Epidermal melanocyte (primary cell): ENCODE measurements around the gene KCP.
"Not testable (repeated sequence)": the region's sequence is repeated elsewhere in the genome, so short reads cannot be mapped to it uniquely, and the experiment has no call there.

Experiments
- DNase-seq: peaks from one replicate; pipeline ENCODE4 v3.0.0; 2011; ENCODE audit warnings: low spot score; ENCODE audit not compliant: insufficient read length

Gene KCP

GRCh38 chr7:128922496-128923410 lies 12.2 kb upstream of the KCP start:
- DNase-seq = no peak

DNA sequence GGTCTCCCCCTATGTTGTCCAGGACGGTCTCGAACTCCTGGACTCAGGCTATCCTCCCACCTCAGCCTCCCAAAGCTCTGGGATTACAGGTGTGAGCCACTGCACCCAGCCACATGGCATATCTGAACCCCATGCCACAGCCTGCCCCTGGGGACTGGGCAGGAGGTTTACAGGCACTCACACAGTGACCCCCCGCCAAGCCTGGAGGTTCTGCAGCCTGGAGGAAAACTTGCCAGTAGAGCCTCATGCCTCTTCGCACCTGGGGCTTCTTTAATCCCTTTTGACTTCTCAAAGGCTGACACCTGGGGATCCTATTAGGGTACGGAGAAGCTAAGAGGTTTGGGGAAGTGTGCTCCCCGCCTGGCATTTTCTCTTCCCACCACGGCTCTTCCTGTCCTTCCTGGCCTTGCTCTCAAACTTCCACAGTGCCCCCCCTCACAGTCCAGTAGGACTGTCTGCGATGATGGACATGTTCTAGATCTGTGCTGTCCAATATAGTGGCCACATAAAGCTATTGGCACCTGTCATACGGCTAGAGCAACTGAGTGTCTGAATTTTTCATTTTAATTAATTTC lies 11.4 kb upstream of the KCP start:
- DNase-seq = no peak

GRCh38 chr7:128920913-128921582 lies 10.5 kb upstream of the KCP start:
- no peak for DNase-seq

DNA sequence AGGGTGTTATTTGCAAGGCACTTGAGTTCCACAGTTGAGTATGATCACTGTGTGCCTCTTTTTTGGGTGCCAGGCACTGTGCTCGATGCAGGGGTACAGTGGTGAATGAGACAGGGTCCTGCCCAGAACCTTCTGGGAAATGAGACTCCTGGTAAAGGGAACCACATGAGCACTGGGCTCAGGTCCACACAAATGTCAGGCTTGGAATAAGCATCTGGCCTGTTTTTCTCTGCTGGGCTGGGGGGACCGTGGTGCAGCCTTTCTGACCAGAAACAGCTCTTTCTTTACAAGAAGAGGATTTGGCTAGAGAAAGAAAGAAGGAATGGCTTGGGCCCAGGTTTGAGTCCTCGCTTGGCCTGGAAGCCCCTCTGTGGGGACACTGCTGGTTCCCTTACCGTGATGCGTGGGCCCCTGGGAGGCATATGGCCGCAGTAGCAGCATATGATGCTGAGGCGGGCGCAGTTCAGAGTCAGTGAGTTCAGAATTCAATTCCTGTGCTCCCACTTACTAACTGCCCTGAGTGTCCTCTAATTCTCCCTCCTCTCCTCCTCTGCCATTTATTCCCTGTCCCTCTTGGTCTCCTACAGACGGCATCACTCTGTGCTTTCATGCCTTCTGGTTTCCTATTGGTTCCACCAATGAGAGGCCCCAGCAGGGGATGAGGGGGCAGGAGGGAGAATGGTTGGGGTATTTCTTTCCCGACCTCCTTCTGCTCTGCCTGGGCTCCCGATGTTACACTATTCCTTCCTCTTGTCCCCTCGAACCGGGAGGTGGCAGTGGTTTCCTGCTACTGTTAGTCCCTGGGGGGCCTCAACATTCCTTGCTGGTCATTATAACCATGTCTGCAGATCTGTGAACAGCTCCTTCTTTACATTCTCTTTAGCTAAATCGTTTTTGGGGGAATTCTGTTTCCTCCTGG lies 9.6 kb upstream of the KCP start:
- DNase-seq = no peak

DNA sequence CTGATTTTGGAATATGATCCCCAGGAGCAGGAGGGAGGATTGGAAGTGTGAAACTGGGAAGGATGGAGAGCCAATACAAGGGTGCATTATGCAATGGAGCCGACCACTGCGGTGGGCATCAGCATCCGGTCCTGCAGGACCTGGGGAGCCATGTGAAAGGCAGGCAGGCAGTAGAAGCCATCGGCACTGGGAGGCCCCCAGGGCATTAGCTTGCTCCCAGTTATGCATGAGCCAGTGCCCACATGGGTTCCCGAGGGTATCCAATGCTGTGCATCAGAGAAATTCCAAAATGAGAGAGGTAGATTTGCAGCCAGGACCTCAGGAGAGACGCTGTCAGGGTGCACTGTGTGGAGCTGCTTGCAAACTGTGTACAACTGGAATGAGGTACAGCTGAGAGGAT lies 8.7 kb upstream of the KCP start:
- DNase-seq = no peak

GRCh38 chr7:128918016-128918665 lies 7.6 kb upstream of the KCP start:
- DNase-seq = no peak

DNA sequence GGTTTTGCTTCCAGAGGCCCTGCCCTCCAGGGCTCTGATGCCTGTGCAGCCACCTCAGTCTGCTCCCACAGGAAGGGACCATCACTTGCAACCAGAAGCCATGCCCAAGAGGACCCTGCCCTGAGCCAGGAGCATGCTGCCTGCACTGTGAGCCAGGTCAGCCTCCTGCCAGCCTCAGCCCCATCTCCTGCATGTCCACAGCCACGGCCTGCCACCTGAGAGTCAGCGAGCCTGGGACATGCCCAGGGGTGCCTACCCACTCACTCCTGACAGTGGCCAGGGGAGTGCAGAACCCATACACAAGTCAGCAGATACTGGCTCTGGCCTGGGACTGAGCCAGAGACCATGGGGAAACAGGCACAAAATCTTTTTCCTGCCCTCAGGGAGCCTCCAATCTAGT lies 6.6 kb upstream of the KCP start:
- no peak for DNase-seq

DNA sequence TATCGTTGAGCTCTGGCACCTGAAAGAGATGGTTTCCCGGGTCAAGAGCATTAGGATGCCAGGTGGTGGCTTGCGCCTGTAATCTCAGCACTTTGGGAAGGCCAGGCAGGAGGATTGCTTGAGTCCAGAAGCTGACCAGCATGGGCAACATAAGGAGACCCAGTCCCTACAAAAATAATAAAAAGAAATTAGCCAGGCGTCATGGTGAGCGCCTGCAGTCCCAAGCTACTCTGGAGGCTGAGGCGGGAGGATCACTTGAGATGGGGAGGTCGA lies 6.1 kb upstream of the KCP start:
- no peak for DNase-seq

DNA sequence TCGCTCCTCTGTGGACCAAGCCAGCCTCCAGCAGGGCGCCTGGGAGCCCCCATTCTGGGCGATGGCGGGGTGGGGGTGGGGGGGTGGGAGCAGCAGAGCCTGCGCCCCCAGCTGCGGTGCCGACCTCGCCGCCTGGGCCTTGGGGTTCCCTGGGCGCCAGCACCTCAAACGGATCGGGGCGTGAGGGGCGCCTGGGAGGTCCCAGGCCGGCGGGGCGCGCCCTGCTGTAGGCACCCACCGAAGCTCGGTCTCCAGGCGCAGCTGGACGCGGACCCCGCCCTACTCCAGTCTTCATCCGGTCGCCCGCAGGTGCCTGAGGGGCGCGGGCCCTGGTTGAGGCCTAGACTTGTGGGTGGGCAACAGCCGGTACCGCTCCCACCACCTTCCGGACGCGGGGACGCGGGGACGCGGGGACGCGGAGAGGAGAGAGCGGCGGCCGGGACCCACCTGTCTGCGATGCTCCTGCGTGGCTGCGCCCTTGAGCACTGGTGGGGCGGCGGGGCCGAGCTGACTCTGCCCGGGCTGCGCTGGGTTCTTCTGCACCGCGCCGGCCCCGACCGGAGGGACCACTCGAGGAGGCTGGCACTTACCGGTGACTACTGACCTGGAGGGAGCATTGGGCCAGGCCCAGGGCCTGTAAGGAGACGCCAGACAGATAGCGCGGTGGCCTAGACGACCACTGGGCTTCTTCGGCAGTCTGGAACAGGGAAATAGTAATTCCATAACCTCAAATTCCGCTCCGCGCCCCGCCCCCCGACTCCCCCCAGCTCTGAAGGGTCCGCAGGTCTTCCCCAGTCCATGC lies 5.5 kb upstream of the KCP start:
- DNase-seq = no peak

- no peak for DNase-seq
Measured at GRCh38 chr7:128915271-128915819, 4.8 kb upstream of the KCP start.

DNA sequence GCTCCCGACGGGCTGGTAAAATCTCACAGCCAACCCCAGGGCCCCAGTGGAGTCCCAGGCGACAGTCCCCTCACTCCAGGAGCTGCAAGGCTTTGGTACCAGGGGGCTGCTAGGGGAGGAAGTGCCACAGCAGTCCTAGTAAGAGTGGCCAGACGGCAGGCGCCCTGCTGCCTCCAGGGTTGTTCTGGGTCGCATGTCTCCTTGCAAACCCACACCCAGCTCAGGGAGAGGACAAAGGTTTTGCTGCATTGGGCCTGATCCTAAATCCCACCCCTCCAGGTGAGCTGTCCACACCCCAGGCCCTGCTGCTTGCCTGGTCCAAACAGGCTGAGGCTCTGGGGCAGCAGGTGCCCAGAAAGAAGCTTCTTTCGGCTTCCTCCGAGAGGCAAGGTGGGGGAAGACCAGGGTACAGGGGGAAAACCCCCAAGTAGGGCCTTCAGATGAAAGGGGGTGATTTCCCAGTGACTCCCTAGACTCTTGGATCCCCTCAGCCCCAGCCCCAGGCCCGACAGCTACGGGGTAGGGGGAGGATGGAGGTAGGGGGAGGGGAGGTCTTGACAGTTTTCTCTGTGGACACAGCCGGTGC lies 4.2 kb upstream of the KCP start:
- DNase-seq = no peak

- no peak for DNase-seq
Measured at GRCh38 chr7:128913870-128914565, 3.5 kb upstream of the KCP start.

DNA sequence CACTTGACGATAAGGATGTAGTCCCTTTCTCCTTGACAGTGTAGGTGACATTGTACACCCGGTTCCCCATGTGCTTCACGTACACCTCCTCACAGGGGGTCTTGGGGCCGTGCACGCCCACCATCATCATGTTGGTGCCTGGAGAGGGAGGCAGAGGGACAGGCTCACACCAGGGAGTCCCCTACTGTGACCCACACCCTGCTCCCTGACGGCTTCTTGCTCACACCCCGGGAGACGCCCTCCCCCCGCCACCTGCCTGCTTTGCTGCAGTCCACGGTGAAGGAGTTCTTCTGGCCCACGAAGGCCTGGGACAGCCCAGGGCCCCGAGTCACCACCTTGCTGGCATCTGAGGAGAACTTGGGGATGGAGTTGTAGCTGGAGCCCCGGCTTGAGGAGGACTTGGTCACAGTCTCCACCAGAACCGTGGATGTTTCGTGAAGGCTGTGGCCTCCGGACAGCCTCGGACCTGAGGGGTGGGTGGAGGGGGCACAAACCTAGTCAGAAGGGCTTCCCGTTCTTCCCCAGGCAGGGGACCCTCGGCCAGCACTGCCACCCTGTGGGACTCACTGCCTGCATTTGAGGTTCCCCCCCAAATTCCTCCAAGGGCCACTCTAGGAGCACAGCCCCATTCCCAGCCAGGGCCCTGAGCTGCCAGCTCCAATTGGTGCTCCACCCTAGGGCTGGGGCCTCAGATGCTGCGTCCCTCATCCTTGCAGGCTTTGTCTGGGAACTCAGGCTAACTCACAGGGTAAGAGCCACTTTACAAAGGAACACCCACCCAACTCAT lies 2.4 kb upstream of the KCP start:
- DNase-seq = not testable (repeated sequence)

DNA sequence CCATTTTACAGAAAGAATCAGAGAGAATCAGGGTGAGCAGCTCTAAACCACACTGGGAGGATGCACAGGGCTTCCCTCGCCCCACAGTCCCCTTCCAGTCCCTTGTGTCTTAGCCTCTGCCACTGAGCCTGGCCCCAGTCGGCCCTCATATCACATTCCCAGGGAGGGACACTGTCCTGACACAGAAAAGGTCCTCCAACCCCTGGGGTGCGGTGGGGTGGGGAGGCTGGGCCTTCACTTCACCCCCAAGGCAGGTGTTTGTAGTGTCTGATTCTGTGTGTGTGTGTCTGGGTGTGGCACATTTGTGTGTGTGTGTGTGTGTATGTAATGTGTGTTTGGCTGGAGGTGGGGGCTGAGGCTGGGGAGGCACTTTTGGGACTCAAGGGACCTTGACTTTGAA lies 1.8 kb upstream of the KCP start:
- no peak for DNase-seq

GRCh38 chr7:128911423-128912031 lies 1.0 kb upstream of the KCP start:
- no peak for DNase-seq

DNA sequence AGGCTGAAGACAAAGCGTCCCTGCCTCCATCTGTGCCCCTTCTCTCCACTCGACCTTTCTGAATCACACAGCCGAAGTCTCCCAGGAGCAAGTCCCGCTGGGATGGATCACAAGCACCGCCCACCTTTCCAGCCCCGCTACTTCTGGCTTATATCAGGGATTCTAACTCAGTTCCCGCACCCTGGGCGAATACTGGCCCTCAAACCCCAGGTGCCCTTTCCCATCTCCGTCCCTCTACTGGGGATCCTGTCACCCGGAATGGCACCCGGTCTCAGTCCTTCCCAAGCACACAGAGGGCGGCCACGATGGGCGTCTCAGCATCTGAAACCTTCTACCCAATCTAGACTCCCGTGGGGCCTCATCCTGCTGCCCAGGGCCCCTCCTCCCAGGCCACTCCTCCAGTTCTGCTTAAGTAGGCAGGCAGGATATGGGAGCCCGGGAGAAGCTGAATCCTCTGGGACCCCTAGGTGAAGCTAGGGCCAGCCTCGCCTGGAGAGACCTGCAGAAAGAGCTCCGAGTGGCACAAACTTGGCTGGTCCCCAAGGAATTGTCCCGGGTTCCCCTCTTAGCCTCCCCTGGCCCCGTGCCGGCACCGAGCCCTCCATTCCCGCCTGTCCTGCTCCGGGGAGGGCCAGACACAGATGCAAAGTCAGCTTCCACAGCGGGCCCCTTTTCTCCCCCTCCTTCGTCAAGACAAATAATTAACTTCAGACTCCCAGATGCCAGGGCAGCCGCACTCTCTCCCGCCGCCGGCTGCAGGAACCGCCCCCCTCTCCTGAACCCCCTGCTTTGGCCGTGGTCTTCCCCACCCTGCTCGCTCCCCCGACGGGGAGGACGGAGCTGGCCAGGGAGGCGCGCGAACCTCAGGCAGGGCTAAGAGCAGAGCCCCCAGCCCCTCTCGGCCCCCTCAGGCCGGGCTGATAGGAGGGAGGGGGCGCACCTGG lies 612 bp downstream of the KCP start:
- peak; percentile 71 for DNase-seq
